KOPT-K1 (cell line): ENCODE data around the gene PRMT9.

Source experiments
- H3K27ac ChIP-seq: fragments of 200-600 bp; sonication (generic); 2 replicates; pipeline ENCODE4 v1.5.1; 2016; ENCODE audit warnings: antibody characterized with exemption, mild to moderate bottlenecking, low read depth, low read length; ENCODE audit not compliant: poor library complexity, severe bottlenecking
- H3K36me3 ChIP-seq: fragments of 200-600 bp; sonication (generic); 2 replicates; pipeline ENCODE4 v1.5.1; 2017; ENCODE audit warnings: antibody characterized with exemption, mild to moderate bottlenecking, low read length, moderate library complexity; ENCODE audit not compliant: insufficient read depth
- H3K9me3 ChIP-seq: fragments of 200-600 bp; sonication (generic); 2 replicates; pipeline ENCODE4 v1.5.1; 2017; ENCODE audit warnings: antibody characterized with exemption, low read length, mild to moderate bottlenecking; ENCODE audit not compliant: insufficient read depth, poor library complexity, severe bottlenecking

PRMT9 gene

GRCh38 chr4:147683717-147684700 lies at the start of gene PRMT9:
PRMT9 (minus strand) TSS chr4:147684163; CDS start chr4:147683987, 176 bp downstream.
- Histone ChIP-seq H3K9me3 (no peaks in the 10 kb centered on the region), H3K27ac (peak within 1 kb of the TSS; percentile 80), H3K36me3 (peaks cover 8% of the 10 kb centered on the region; the same call in 1 of the 2 replicates)

- no peaks in the 10 kb centered on the region for H3K9me3 ChIP-seq
- peak overlapping the region; percentile 45 for H3K27ac ChIP-seq
- no peaks in the 10 kb centered on the region for H3K36me3 ChIP-seq
Observed at GRCh38 chr4:147732518-147733235, 48.7 kb upstream of the PRMT9 start.

GRCh38 chr4:147731580-147732517 lies 47.9 kb upstream of the PRMT9 start, which contains the start of gene ARHGAP10:
ARHGAP10 (plus strand) TSS chr4:147732088; CDS start chr4:147732302, 214 bp downstream.
- H3K36me3 ChIP-seq = no peaks in the 10 kb centered on the region
- no peaks in the 10 kb centered on the region for H3K9me3 ChIP-seq
- H3K27ac ChIP-seq = peak within 1 kb of the TSS; percentile 45

GRCh38 chr4:147730333-147730732 lies 46.4 kb upstream of the PRMT9 start:
- no peaks in the 10 kb centered on the region for H3K36me3 ChIP-seq
- no peak overlapping the region for H3K27ac ChIP-seq
- H3K9me3 ChIP-seq = no peaks in the 10 kb centered on the region

- no peak overlapping the region for H3K27ac ChIP-seq
Observed at GRCh38 chr4:147727476-147728028, 43.6 kb upstream of the PRMT9 start.

GRCh38 chr4:147725673-147726072 lies 41.7 kb upstream of the PRMT9 start:
- H3K27ac ChIP-seq = no peak overlapping the region
- no peaks in the 10 kb centered on the region for H3K9me3 ChIP-seq
- H3K36me3 ChIP-seq = no peaks in the 10 kb centered on the region

More at GRCh38 chr4:147727476-147728028, 43.6 kb upstream of the PRMT9 start:
- Histone ChIP-seq H3K9me3 (no peaks in the 10 kb centered on the region), H3K36me3 (no peaks in the 10 kb centered on the region)

- Histone ChIP-seq H3K36me3 (no peaks in the 10 kb centered on the region), H3K9me3 (no peaks in the 10 kb centered on the region), H3K27ac (no peak overlapping the region)
Observed at GRCh38 chr4:147724468-147725201, 40.7 kb upstream of the PRMT9 start.

GRCh38 chr4:147723326-147723725 lies 39.4 kb upstream of the PRMT9 start:
- H3K9me3 ChIP-seq = no peaks in the 10 kb centered on the region
- H3K36me3 ChIP-seq = no peaks in the 10 kb centered on the region
- no peak overlapping the region for H3K27ac ChIP-seq

GRCh38 chr4:147717878-147718277 lies 33.9 kb upstream of the PRMT9 start:
- no peaks in the 10 kb centered on the region for H3K9me3 ChIP-seq
- no peaks in the 10 kb centered on the region for H3K36me3 ChIP-seq
- no peak overlapping the region for H3K27ac ChIP-seq

GRCh38 chr4:147714575-147715401 lies 30.8 kb upstream of the PRMT9 start:
- Histone ChIP-seq H3K27ac (no peak overlapping the region), H3K36me3 (no peaks in the 10 kb centered on the region), H3K9me3 (no peaks in the 10 kb centered on the region)

- no peaks in the 10 kb centered on the region for H3K9me3 ChIP-seq
- H3K27ac ChIP-seq = no peak overlapping the region
- no peaks in the 10 kb centered on the region for H3K36me3 ChIP-seq
Observed at GRCh38 chr4:147709999-147710398, 26.0 kb upstream of the PRMT9 start.

- H3K36me3 ChIP-seq = no peaks in the 10 kb centered on the region
- no peak overlapping the region for H3K27ac ChIP-seq
- H3K9me3 ChIP-seq = no peaks in the 10 kb centered on the region
Observed at GRCh38 chr4:147707892-147708672, 24.1 kb upstream of the PRMT9 start.
